NB4 (cell line): ENCODE data around the gene RBM6.

Source experiments
- POLR2A ChIP-seq: IDR thresholded peaks from 2 replicates; pipeline ENCODE4 v1.6.1; 2011; ENCODE audit warnings: mild to moderate bottlenecking; ENCODE audit not compliant: insufficient read length; ENCODE audit errors: extremely low read depth
- TF ChIP-seq, protein P1 (sequence below): IDR thresholded peaks from one replicate; pipeline ENCODE4 v1.5.1; 2012; ENCODE audit warnings: low read depth, low read length
- TF ChIP-seq, protein P2 (sequence below): IDR thresholded peaks from 2 replicates; pipeline ENCODE4 v1.6.1; 2011; ENCODE audit warnings: low read depth, low read length

- TF ChIP-seq, protein P1, sequence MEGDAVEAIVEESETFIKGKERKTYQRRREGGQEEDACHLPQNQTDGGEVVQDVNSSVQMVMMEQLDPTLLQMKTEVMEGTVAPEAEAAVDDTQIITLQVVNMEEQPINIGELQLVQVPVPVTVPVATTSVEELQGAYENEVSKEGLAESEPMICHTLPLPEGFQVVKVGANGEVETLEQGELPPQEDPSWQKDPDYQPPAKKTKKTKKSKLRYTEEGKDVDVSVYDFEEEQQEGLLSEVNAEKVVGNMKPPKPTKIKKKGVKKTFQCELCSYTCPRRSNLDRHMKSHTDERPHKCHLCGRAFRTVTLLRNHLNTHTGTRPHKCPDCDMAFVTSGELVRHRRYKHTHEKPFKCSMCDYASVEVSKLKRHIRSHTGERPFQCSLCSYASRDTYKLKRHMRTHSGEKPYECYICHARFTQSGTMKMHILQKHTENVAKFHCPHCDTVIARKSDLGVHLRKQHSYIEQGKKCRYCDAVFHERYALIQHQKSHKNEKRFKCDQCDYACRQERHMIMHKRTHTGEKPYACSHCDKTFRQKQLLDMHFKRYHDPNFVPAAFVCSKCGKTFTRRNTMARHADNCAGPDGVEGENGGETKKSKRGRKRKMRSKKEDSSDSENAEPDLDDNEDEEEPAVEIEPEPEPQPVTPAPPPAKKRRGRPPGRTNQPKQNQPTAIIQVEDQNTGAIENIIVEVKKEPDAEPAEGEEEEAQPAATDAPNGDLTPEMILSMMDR = no peak
- TF ChIP-seq, protein P2, sequence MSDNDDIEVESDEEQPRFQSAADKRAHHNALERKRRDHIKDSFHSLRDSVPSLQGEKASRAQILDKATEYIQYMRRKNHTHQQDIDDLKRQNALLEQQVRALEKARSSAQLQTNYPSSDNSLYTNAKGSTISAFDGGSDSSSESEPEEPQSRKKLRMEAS = no peak
- TF ChIP-seq POLR2A = no peak
Observed at GRCh38 chr3:50095352-50095998, 155.5 kb downstream of the RBM6 start.
